ENCODE measurements around the gene LIPT2.

GRCh38 chr11:74460481-74461154 lies 32.9 kb downstream of the LIPT2 start:
- no peak for TF ChIP-seq CBFB (IDR thresholded peaks at IDR 0.05; ENCODE audit: low read depth)
- TF ChIP-seq, protein P1, sequence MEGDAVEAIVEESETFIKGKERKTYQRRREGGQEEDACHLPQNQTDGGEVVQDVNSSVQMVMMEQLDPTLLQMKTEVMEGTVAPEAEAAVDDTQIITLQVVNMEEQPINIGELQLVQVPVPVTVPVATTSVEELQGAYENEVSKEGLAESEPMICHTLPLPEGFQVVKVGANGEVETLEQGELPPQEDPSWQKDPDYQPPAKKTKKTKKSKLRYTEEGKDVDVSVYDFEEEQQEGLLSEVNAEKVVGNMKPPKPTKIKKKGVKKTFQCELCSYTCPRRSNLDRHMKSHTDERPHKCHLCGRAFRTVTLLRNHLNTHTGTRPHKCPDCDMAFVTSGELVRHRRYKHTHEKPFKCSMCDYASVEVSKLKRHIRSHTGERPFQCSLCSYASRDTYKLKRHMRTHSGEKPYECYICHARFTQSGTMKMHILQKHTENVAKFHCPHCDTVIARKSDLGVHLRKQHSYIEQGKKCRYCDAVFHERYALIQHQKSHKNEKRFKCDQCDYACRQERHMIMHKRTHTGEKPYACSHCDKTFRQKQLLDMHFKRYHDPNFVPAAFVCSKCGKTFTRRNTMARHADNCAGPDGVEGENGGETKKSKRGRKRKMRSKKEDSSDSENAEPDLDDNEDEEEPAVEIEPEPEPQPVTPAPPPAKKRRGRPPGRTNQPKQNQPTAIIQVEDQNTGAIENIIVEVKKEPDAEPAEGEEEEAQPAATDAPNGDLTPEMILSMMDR (IDR thresholded peaks at IDR 0.05 in 2 of 3, conservative IDR thresholded peaks at IDR 0.05 in 1 of 3; ENCODE audit: control insufficient read depth in 2 of 3, extremely low read depth in 1 of 3, insufficient read depth in 1 of 3, low read depth in 3 of 3, low read length in 3 of 3) = no peak
- no peak for TF ChIP-seq ZNF24 (IDR thresholded peaks at IDR 0.05)
- TF ChIP-seq SMAD5 (IDR thresholded peaks at IDR 0.05; ENCODE audit: low read depth) = no peak
- TF ChIP-seq MTA2 (IDR thresholded peaks at IDR 0.05; ENCODE audit: low read depth) = no peak
- no peak for TF ChIP-seq EZH2 (IDR thresholded peaks at IDR 0.05; ENCODE audit: borderline replicate concordance, control insufficient read depth, low read depth, low read length)

All from GM12878 (cell line).